K562 (cell line): Measurements from ENCODE around the gene ABHD1. TPM values are rescaled to one million over a fixed set of nuclear protein-coding genes. Genes with fewer than 3 reads are reported as not detected.

ENCODE experiments used
- ATAC-seq: fragments of 200-7000 bp; cut with Tn5 transposase; 3 replicates; pipeline ENCODE4 v1.9.1; 2020; ENCODE audit warnings: moderate library complexity
- BruUV-seq: library from RNA; stranded (reverse); fragments of 400-500 nt; replicated peaks from 2 replicates; lab custom pipeline; 2021; lab: Mats Ljungman, UMichigan
- CTCF ChIA-PET: fragments of 300-600 bp; formaldehyde crosslinking; extraction: SDS; loops from one replicate; lab custom pipeline; 2021; ENCODE audit warnings: low intra/inter-chr PET ratio; lab: Yijun Ruan, JAX
- POLR2A ChIA-PET: fragments of 300-600, 350-650 bp; sonication (Branson Sonifier 250); formaldehyde crosslinking; extraction: SDS; loops from one replicate; lab custom pipeline; 2021; ENCODE audit warnings: antibody characterized with exemption, inconsistent platforms; lab: Yijun Ruan, JAX
- DNase-seq, 4 experiments: peaks; one replicate each; pipeline versions ENCODE4 v3.0.0 to v3.0.0-alpha.2; 2011 to 2018; ENCODE audit warnings: low spot score in 3 of 4, mixed read lengths in 3 of 4; ENCODE audit errors: extremely low read depth in 1 of 4
- FAIRE-seq: peaks from 2 replicates; lab custom pipeline; 2011; peaks lifted over from hg19 to GRCh38; lab: Jason Lieb, UNC
- H2AFZ ChIP-seq: 2 replicates; pipeline ENCODE4 v1.6.0; 2011; ENCODE audit warnings: low read depth, low read length, control low read depth, inconsistent platforms
- H3K27ac ChIP-seq: fragments of 200-600 bp; 3 replicates; pipeline ENCODE4 v1.8.0; 2011; ENCODE audit warnings: low read depth, mild to moderate bottlenecking, control low read depth, inconsistent platforms, low read length, moderate library complexity, mixed read lengths; ENCODE audit errors: extremely low read depth
- H3K27me3 ChIP-seq, 2 experiments: fragments of 300-600 bp in 1 of 2; 2 replicates in 1 of 2; 3 replicates in 1 of 2; pipeline versions ENCODE4 v1.6.0 to v1.8.0; 2011; ENCODE audit warnings: inconsistent platforms in 2 of 2, low read length in 2 of 2, mild to moderate bottlenecking in 1 of 2, mixed read lengths in 1 of 2, moderate library complexity in 1 of 2; ENCODE audit not compliant: control insufficient read depth in 2 of 2, insufficient read depth in 2 of 2
- H3K36me3 ChIP-seq: fragments of 300-600 bp; 3 replicates; pipeline ENCODE4 v1.8.0; 2011; ENCODE audit warnings: mild to moderate bottlenecking, low read length, inconsistent platforms; ENCODE audit not compliant: control insufficient read depth, insufficient read depth
- H3K4me1 ChIP-seq, 2 experiments: fragments of 200-600 bp in 1 of 2; replicated peaks in 1 of 2; 2 replicates in 1 of 2; 3 replicates in 1 of 2; pipeline versions ENCODE4 v1.5.1 to v1.8.0; 2011; ENCODE audit warnings: inconsistent platforms in 2 of 2, low read length in 2 of 2, mild to moderate bottlenecking in 1 of 2, mixed read lengths in 1 of 2, moderate library complexity in 1 of 2; ENCODE audit not compliant: control insufficient read depth in 2 of 2, insufficient read depth in 2 of 2
- H3K4me2 ChIP-seq: 2 replicates; pipeline ENCODE4 v1.6.1; 2011; ENCODE audit warnings: low read length, control low read depth, inconsistent platforms, mixed read lengths; ENCODE audit not compliant: insufficient read depth
- H3K4me3 ChIP-seq: fragments of 200-600 bp; sonication (generic), shearing (Covaris generic); 2 replicates; pipeline ENCODE4 v1.5.1; 2016; ENCODE audit warnings: control low read depth, inconsistent platforms
- H3K79me2 ChIP-seq: fragments of 200-600 bp; 3 replicates; pipeline ENCODE4 v1.8.0; 2011; ENCODE audit warnings: low read length, inconsistent platforms; ENCODE audit not compliant: control insufficient read depth, insufficient read depth
- H3K9ac ChIP-seq, 2 experiments: 2 replicates each; pipeline versions ENCODE4 v1.6.0 to v1.6.1; 2011; ENCODE audit warnings: low read depth in 2 of 2, low read length in 2 of 2, control low read depth in 1 of 2, inconsistent platforms in 1 of 2, mild to moderate bottlenecking in 1 of 2, mixed read lengths in 1 of 2; ENCODE audit not compliant: insufficient read depth in 1 of 2
- H3K9me1 ChIP-seq: one replicate; pipeline ENCODE4 v1.6.0; 2011; ENCODE audit warnings: inconsistent platforms, mild to moderate bottlenecking, low read length, moderate library complexity; ENCODE audit not compliant: control insufficient read depth, insufficient read depth
- H3K9me3 ChIP-seq: replicated peaks from 2 replicates; pipeline ENCODE4 v1.5.1; 2011; ENCODE audit warnings: low read depth, low read length, inconsistent platforms; ENCODE audit not compliant: control insufficient read depth, insufficient read depth
- H4K20me1 ChIP-seq: replicated peaks from 2 replicates; pipeline ENCODE4 v1.6.1; 2011; ENCODE audit warnings: low read length, inconsistent platforms, mixed read lengths; ENCODE audit not compliant: control insufficient read depth, insufficient read depth
- KDM2B ChIP-seq: fragments of 250-450 bp; sonication (Bioruptor Pico); IDR thresholded peaks from 2 replicates; pipeline ENCODE4 v1.8.0; 2021; ENCODE audit warnings: mild to moderate bottlenecking, moderate library complexity
- MYBL2 ChIP-seq, 2 experiments: fragments of 450-650 bp in 1 of 2; sonication (generic) in 1 of 2; formaldehyde crosslinking in 1 of 2; IDR thresholded peaks; 2 replicates each; pipeline versions ENCODE4 v1.6.1 to v1.8.1; 2017 to 2022; ENCODE audit warnings: borderline replicate concordance in 1 of 2, inconsistent platforms in 1 of 2, low read depth in 1 of 2, mild to moderate bottlenecking in 1 of 2, missing genetic modification reagents in 1 of 2, moderate library complexity in 1 of 2
- RBM14 ChIP-seq: fragments of 200-400 bp; formaldehyde crosslinking; IDR thresholded peaks from 2 replicates; pipeline ENCODE4 v1.6.1; 2018; ENCODE audit warnings: low read depth, mild to moderate bottlenecking, low read length, moderate library complexity, borderline replicate concordance; ENCODE audit not compliant: insufficient read depth
- SRSF1 ChIP-seq: fragments of 200-400 bp; formaldehyde crosslinking; IDR thresholded peaks from 2 replicates; pipeline ENCODE4 v1.6.1; 2017; ENCODE audit warnings: mild to moderate bottlenecking, low read depth, low read length, moderate library complexity
- ZBTB17 ChIP-seq: fragments of 450-650 bp; formaldehyde crosslinking; IDR thresholded peaks from 2 replicates; pipeline ENCODE4 v1.4.0; 2020; ENCODE audit warnings: mild to moderate bottlenecking
- ZFPM2 ChIP-seq: fragments of 250-450 bp; sonication (Bioruptor Pico); IDR thresholded peaks from 2 replicates; pipeline ENCODE4 v1.5.1; 2022; ENCODE audit warnings: mild to moderate bottlenecking
- ZNF143 ChIP-seq: sonication (generic); formaldehyde crosslinking; IDR thresholded peaks from 2 replicates; pipeline ENCODE4 v1.9.0; 2022; ENCODE audit warnings: mild to moderate bottlenecking, missing genetic modification reagents
- ZNF699 ChIP-seq: fragments of 250-450 bp; sonication (Bioruptor Pico); IDR thresholded peaks from 2 replicates; pipeline ENCODE4 v1.8.0; 2021; ENCODE audit warnings: mild to moderate bottlenecking, moderate library complexity; ENCODE audit not compliant: insufficient replicate concordance
- ZNF780A ChIP-seq: fragments of 250-450 bp; sonication (Bioruptor Pico); IDR thresholded peaks from 2 replicates; pipeline ENCODE4 v1.5.0; 2021; ENCODE audit warnings: mild to moderate bottlenecking
- WGBS: fragments of 100-300 bp; shearing (Covaris generic); methylation state at CpG from one replicate; pipeline ENCODE4 v1.1.6; 2016; ENCODE audit warnings: low coverage, mixed read lengths; ENCODE audit not compliant: insufficient coverage; ENCODE audit errors: missing lambda C conversion rate; 5-methylcytosine and 5-hydroxymethylcytosine counted together
- in situ Hi-C: fragments of 300-500 bp; cut with MboI; formaldehyde crosslinking; loops from 4 replicates; pipeline ENCODE4 v1.15.0; 2018; ENCODE audit warnings: inconsistent platforms, mixed read lengths
- intact Hi-C: fragments of 100-400 bp; cut with micrococcal nuclease; formaldehyde crosslinking; loops from 2 replicates; pipeline ENCODE4 v1.14.2; 2022
- polyA plus RNA-seq, 8 experiments: library from polyadenylated mRNA; depleted of rRNA in 4 of 8; stranded (reverse) in 5 of 8; unstranded in 3 of 8; fragments of >200 nt; fragmentation: Nextera tagmentation in 2 of 8; fragmentation: Illumina TruSeq in 1 of 8; extraction: Ambion mirVana in 2 of 8; extraction: Trizol in 1 of 8; gene quantifications; 2 replicates each; pipeline versions ENCODE4 v1.2.1 to v1.2.3, GENCODE V29; 2011 to 2014; ENCODE audit warnings: inconsistent platforms in 1 of 8, missing spikeins in 1 of 8
- total RNA-seq, 7 experiments: library from RNA; depleted of rRNA in 6 of 7; stranded (reverse); fragments of >200 nt in 6 of 7; fragmentation: Illumina TruSeq in 2 of 7; extraction: Trizol in 2 of 7; gene quantifications; 2 replicates each; pipeline versions ENCODE4 v1.2.1 to v1.2.3, GENCODE V29; 2011 to 2021; ENCODE audit warnings: low replicate concordance in 1 of 7
- TF ChIP-seq, protein P1 (sequence below): fragments of 450-650 bp; IDR thresholded peaks from 2 replicates; pipeline ENCODE4 v1.6.1; 2017; ENCODE audit warnings: mild to moderate bottlenecking, moderate library complexity

ABHD1 gene
- total and polyA plus RNA-seq, 9 of the 15 experiments (the other 6 are each of a cell fraction or from before 2014, with no cell fraction given): 0.10 to 0.16 (median 0.11) TPM; not detected in 5

DNA sequence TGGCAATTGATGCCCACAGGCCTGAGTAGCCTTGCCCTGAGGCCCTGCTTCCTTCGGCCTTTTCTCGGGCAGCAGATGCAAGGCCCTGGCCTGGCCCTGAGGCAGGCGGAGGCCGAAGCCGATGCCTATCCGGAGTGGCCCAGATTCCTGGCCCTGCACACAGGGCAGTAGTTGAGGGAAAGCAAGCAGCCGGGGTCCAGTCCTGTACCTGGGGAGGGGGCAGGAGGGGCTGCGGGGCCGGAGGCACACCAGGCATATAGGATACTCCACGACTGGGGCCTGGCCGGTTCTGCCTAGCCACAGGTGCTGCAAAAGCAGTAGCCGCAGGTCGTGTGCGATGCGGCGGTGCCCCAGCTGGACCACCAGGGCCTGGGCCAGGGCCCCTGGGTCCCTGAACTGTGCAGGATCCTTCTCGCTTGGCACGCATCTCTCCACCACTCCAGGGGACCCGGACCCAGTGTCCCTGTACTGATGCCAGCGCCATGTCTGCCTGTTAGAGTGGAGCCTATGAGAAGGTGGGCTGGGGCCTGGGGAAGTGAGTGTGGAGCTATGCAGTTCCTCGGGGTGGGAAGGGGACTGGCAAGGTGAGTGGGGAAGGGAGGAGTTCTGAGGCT lies 13.8 kb downstream of the ABHD1 start (continued):
- TF ChIP-seq MYBL2 (IDR thresholded peaks at IDR 0.05; ENCODE audit: low read depth): no peak
- no peak for TF ChIP-seq MYBL2 (CRISPR knock-in tag; IDR thresholded peaks at IDR 0.05; ENCODE audit: borderline replicate concordance)
- no peak for TF ChIP-seq ZNF699
- TF ChIP-seq ZFPM2: no peak
- no peak for TF ChIP-seq ZNF780A (CRISPR knock-in tag)
- no peak for TF ChIP-seq RBM14
- no peak for TF ChIP-seq KDM2B (CRISPR knock-in tag)
- no peak for TF ChIP-seq SRSF1
- TF ChIP-seq ZBTB17 (CRISPR knock-in tag): no peak
- TF ChIP-seq, protein P1, sequence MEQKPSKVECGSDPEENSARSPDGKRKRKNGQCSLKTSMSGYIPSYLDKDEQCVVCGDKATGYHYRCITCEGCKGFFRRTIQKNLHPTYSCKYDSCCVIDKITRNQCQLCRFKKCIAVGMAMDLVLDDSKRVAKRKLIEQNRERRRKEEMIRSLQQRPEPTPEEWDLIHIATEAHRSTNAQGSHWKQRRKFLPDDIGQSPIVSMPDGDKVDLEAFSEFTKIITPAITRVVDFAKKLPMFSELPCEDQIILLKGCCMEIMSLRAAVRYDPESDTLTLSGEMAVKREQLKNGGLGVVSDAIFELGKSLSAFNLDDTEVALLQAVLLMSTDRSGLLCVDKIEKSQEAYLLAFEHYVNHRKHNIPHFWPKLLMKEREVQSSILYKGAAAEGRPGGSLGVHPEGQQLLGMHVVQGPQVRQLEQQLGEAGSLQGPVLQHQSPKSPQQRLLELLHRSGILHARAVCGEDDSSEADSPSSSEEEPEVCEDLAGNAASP: no peak

DNA sequence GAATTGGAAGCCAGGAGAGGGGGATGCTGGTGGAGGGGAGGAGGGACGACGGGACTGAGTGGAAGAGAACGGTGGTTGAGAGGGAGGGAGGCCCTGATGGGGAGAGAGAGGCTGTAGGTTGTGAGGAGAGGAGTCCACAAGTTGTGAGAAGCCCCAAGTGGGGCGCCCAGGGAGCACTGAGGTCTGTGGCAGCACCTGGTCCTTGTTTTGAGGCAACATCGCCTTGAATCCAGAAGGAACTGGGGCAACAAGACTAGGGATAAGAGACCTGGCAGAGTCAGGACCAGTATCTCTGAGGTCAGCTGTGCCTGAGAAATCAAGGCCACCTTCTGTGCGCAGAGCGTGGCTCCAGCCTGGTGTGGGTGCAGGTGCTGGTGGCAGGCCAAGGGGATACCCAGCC lies 14.5 kb downstream of the ABHD1 start:
- in situ Hi-C loops: no loop called here
- no peak overlapping the region for H3K27ac ChIP-seq
- POLR2A ChIA-PET: no interaction called here
- BruUV-seq: no TSS peak
- no peaks in the 10 kb centered on the region for H3K27me3 ChIP-seq
- peaks cover 4% of the 10 kb centered on the region; the same call in 1 of the 3 replicates for H3K36me3 ChIP-seq
- H3K9me3 ChIP-seq: peaks cover 2% of the 10 kb centered on the region
- peaks cover 14% of the 10 kb centered on the region for H3K79me2 ChIP-seq
- DNase-seq: no peak
- H3K9me1 ChIP-seq: peaks cover 5% of the 10 kb centered on the region
- TF ChIP-seq ZNF143: no peak
- TF ChIP-seq, all 486 proteins: peak for 0
- FAIRE-seq: no peak
- no peak for ATAC-seq
- H4K20me1 ChIP-seq: no peaks in the 10 kb centered on the region; the same call in 1 of the 2 replicates
- H2AFZ ChIP-seq: no peak overlapping the region
- intact Hi-C loops: no loop called here
- H3K9ac ChIP-seq: no peak overlapping the region
- no peak overlapping the region for H3K4me2 ChIP-seq
- 26% methylated on average over 7 of the region's 7 CpGs for WGBS
- CTCF ChIA-PET: no interaction called here
- H3K4me3 ChIP-seq: no peak overlapping the region
- H3K4me1 ChIP-seq: peaks cover 11 to 23% of the 10 kb centered on the region in 2 experiments; a peak in 4 of 5 replicates
